Skin of body (tissue), 2 donors: ENCODE results near the gene USP3. TPM values are rescaled to one million over a fixed set of nuclear protein-coding genes. Genes with fewer than 3 reads are reported as not detected.

Source experiments
- DNase-seq: peaks from one replicate; lab custom pipeline; 2025; lab: John Stamatoyannopoulos, UW
- total RNA-seq: library from RNA; depleted of rRNA; stranded (reverse); fragments of >200 nt; gene quantifications from one replicate; pipeline ENCODE4 v1.2.3, GENCODE V29; 2014

The USP3 gene
- total RNA-seq, 1 donor from 2014 or later, result 59.3 TPM

DNA sequence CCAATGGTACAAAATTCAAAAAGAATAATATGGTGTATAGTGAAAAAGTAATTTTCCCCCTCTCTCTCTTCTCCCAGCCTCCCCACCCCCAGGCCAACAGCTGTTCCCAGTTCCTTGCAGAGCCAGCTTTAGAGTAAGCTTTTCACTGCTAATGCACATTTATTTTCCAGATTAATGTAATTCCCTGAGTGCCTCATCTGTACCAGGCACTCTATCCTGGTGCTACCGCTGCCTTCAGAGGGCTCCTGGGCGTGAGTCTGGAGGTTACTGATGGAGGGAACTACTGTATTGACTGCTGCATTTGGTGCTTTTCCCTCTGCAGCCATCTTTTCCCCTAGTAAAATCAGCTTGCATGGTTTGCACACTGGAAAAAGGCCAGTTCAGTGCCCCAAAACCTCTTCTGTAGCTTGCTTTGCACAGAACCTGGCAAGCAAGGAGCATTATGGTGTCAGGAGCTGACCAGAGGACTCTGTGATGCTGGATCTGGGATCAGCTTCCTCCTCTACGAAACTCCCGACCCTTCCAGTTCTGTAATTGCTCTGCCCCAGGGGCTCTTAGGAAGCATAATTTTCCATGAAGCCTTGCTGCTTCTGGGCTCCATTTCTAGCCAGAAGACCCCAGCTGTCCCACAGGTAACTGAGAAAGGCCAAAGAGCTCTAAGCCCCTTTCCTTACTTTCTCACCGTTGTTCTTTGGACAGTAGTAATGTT is 8.5 kb upstream of the USP3 start:
- no peak for DNase-seq

DNA sequence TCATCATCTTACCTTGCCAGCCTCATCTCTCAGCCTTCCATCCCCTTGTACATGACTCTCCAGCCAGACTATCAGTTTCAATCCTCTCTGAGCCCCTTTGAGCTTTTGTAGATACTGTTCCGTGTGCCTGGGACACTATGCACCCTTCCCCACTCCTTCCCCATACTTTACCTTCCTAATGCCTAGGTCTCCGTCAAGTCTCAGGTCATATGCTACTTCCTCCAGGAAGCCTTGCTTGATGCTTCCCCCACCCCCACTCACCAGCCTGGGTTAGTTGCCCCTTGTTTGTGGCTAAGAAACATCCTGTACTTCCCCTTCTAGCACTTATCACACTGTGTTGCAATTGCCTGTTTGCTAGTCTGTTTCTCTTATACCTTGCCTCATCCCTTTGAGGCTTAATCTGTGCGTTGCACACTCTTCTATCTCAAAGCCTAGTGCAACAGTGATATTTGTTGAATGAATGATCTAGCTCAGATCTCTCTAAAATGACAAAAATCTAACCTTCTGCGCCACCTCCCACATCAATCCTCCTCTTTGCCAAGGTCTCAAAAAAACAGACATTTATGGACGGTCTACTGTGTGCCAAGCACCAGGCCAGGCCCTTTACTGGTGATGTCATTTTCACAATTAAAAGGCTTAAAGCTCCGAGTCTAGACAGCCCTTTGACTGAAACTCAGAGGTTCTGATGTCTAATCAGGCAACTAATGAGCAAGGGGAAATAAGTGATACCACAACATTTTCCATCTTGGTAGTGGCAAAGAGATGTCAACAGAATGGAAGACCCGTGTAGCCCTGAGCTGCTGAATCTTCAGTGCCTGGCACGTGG is 6.5 kb upstream of the USP3 start:
- no peak for DNase-seq

GRCh38 chr15:63499175-63499549 is 5.2 kb upstream of the USP3 start:
- DNase-seq, result no peak

- DNase-seq, result no peak
Observed at GRCh38 chr15:63499611-63500010, 4.8 kb upstream of the USP3 start.

GRCh38 chr15:63500265-63501250 is 3.8 kb upstream of the USP3 start:
- no peak for DNase-seq

GRCh38 chr15:63501256-63502089 is 2.9 kb upstream of the USP3 start:
- peak; percentile 88 for DNase-seq

DNA sequence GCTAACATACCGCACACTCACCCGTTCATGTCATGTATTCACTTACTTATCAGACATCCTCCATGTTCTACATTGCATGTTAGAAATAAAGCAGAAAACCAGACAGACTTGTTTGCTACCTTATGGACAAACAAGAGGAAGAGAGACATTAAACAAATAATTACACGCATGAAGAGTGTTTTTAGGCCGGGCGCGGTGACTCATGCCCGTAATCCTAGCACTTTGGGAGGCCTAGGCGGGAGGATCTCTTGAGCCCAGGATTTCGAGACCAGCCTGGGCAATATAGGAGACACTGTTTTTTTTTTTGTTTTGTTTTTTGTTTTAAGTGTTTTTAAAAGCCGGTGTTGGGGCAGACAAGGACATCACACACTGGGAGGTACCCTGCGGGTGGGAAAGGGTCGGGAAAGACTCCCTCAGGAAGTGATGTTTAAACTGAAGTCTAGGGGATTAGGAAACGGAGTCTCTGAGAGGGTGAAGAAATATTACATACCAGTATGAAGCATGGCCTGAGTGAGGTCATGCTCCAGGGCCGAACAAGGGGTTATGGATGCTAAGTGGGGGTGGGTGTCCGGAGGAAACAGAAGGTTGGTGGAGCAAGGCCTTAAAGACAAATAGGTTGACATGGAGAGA is 2.1 kb upstream of the USP3 start:
- no peak for DNase-seq

GRCh38 chr15:63502843-63503738 is 1.3 kb upstream of the USP3 start:
- peak; percentile 66 for DNase-seq

DNA sequence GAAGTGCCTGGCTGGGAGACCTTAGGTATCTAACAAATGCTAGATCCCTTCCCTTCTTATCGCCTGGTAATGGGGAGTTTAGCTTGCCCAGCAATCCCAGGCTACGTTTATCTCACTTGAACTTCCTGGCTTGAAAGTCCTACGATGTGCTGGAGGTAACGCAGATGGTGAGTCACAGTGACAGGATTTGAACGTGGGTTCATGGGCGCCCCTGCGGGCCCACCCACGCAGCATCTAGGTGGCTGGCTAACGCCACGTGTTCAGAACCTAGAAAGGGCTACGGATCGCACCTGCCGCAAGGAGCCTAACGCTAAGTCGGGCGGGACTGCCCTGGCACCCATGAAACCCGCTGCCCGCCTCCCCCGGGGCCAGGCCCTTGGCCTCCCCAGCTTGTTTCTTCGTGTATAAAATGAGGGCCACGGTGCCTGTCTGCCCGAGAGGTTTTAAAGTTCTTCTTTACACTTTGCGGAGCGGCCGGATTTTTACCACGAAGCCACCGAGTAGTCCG is 600 bp upstream of the USP3 start:
- no peak for DNase-seq

DNA sequence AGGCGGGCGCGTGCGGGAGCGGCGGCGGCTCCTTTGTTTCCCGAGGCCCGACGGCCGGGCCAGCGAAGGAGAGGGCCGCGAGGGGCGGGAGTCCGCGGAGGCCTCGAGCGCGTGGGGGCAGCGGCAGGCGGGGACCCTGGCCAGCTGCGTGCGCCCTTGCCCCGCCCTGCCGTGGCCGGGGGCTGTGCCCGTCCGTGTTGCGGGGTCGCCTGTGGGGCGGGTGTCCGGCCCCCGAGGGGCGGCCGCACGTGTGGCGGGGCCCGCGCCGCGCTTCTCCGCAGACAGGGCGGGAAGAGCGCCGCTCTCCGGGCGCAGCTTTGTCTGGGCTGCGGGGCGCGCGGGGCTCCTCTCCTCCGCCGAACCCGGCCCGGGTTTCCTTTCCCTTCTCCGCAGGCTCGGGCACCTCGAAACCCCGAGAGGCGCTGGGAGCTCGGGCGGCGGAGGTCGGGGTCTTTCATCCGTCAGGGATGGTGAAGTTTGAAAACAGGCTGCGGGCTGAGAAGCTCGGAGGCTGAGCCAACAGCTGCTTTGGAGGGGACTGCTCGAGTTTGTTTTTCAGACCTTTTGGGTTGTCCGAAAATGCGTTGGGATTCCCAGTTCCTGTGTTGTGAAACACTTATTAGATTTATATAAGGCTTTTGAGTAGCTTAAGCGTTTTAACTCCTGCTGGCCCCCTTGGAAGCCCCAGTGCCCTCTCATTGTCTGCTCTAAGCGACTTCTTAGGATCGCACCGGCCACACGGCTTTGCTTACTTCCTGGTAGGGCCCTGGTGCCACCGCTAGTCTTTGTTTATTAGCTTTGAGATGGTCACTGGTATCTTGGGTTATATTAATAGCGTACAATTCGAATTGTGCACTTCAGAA is 817 bp downstream of the USP3 start:
- DNase-seq, result peak; percentile 26

DNA sequence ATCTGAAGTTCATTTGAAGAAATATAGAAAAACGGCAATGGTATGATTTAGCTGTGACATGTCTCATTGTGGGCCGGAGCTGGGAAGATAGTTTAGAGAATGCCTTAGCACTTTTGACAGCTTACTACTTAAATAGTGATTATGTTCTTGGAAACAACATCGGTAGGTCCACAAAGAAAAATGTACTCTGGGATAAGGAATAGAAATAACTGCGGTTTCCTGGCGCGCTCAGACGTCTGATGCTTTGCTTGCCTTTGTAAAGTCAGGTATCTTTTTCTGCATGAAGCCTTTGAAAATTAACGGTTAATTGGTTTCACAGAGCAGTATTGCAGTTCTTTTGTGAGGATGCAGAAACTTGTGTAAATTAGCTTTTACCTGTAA is 1.4 kb downstream of the USP3 start:
- no peak for DNase-seq

DNA sequence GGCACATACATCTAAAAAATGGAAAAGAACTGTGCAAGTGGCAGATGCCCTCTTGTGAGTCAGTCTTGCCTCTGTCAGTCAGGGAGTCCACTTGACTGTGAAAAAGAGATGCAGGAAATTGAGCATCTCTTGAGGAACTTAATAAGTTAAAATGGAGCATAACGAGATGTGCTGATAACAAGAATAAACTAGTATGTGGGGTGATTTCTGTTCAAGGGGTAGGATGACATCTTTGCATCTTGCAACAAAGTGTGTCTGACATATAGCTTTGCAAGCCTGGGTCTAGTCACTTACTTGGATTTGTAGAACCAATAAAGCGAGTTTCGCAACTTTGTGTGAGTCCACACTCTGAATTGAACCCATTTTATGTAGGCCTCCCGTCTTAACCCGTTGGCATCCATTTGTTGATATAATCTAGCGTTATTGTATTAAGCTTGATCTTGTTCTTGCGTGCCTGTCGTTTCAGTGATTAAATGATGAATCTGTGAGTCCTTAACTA is 2.2 kb downstream of the USP3 start:
- no peak for DNase-seq

- DNase-seq, result no peak
Observed at GRCh38 chr15:63507878-63508818, 3.8 kb downstream of the USP3 start.

- DNase-seq, result no peak
Observed at GRCh38 chr15:63509056-63509954, 4.9 kb downstream of the USP3 start.
